Measurements from ENCODE around the gene CNTN4. TPM values are rescaled to one million over a fixed set of nuclear protein-coding genes. Genes with fewer than 3 reads are reported as not detected.

CNTN4 gene
- 5.2 TPM for polyA plus RNA-seq (2013, experiment 1 of 2)
- 6.5 TPM for polyA plus RNA-seq (2013, experiment 2 of 2)

GRCh38 chr3:2098398-2099027 lies at the start of gene CNTN4:
TSS of gene CNTN4 (plus strand) at chr3:2098866.
- no CpG with 5 or more reads among the region's 86 CpGs for WGBS, 2 donors (ENCODE audit: extremely low coverage in 2 of 2, insufficient read length in 2 of 2, insufficient replicate concordance in 1 of 2)
- Histone ChIP-seq H3K36me3 (replicated peaks in 1 of 2; ENCODE audit: control insufficient read depth in 2 of 2, insufficient read depth in 2 of 2, low read length in 2 of 2) (no peaks in the 10 kb centered on the region), H3K79me1 (ENCODE audit: low read depth, low read length) (no peaks in the 10 kb centered on the region), H3K27ac (replicated peaks; ENCODE audit: low read length) (no peak within 1 kb of the TSS), H3K4ac (ENCODE audit: low read length) (no peak within 1 kb of the TSS), H3K4me3 (ENCODE audit: low read length in 2 of 2) (peak within 1 kb of the TSS; percentile 45 to 89), H4K8ac (ENCODE audit: low read depth, low read length) (no peak within 1 kb of the TSS), H3K14ac (ENCODE audit: low read length) (no peak within 1 kb of the TSS), H3K27me3 (ENCODE audit: control insufficient read depth in 3 of 3, insufficient read depth in 3 of 3, low read depth in 1 of 3, low read length in 3 of 3) (peaks cover 2 to 77% (median 22%) of the 10 kb centered on the region in 3 experiments), H3K4me2 (ENCODE audit: insufficient read depth, low read length, poor library complexity, severe bottlenecking) (peak within 1 kb of the TSS; percentile 99), H3K9me3 (replicated peaks in 1 of 2; ENCODE audit: control insufficient read depth in 2 of 2, insufficient read depth in 1 of 2, low read depth in 1 of 2, low read length in 2 of 2) (no peaks in the 10 kb centered on the region), H2AFZ (ENCODE audit: low read length) (peak within 1 kb of the TSS; percentile 97), H2AK5ac (ENCODE audit: low read depth, low read length) (no peak within 1 kb of the TSS), H2BK12ac (ENCODE audit: low read length) (peak within 1 kb of the TSS; percentile 73), H2BK120ac (ENCODE audit: low read depth, low read length) (peak within 1 kb of the TSS; percentile 93), H3K9ac (ENCODE audit: low read depth, low read length, poor library complexity) (peak within 1 kb of the TSS; percentile 74), H3K18ac (ENCODE audit: low read length) (peak within 1 kb of the TSS; percentile 96), H2BK15ac (ENCODE audit: low read length) (peak within 1 kb of the TSS; percentile 16), H2BK5ac (ENCODE audit: low read length) (peak within 1 kb of the TSS; percentile 69), H3K4me1 (ENCODE audit: control insufficient read depth in 2 of 2, insufficient read depth in 1 of 2, low read depth in 1 of 2, low read length in 2 of 2) (peaks cover 0 to 17% of the 10 kb centered on the region in 2 donors), H4K91ac (ENCODE audit: low read depth, low read length, poor library complexity) (no peak within 1 kb of the TSS), H3K23ac (ENCODE audit: low read depth, low read length, poor library complexity) (no peak within 1 kb of the TSS)
- DNase-seq (ENCODE audit: low spot score): peak; percentile 94

- Histone ChIP-seq H3K23ac (ENCODE audit: low read depth, low read length, poor library complexity) (no peak overlapping the region), H2BK5ac (ENCODE audit: low read length) (no peak overlapping the region), H2BK12ac (ENCODE audit: low read length) (no peak overlapping the region), H2BK120ac (ENCODE audit: low read depth, low read length) (no peak overlapping the region), H3K9me3 (replicated peaks in 1 of 2; ENCODE audit: control insufficient read depth in 2 of 2, insufficient read depth in 1 of 2, low read depth in 1 of 2, low read length in 2 of 2) (no peaks in the 10 kb centered on the region), H4K8ac (ENCODE audit: low read depth, low read length) (no peak overlapping the region), H3K9ac (ENCODE audit: low read depth, low read length, poor library complexity) (no peak overlapping the region), H3K36me3 (replicated peaks in 1 of 2; ENCODE audit: control insufficient read depth in 2 of 2, insufficient read depth in 2 of 2, low read length in 2 of 2) (no peaks in the 10 kb centered on the region), H3K14ac (ENCODE audit: low read length) (no peak overlapping the region), H3K18ac (ENCODE audit: low read length) (no peak overlapping the region), H3K27me3 (ENCODE audit: control insufficient read depth in 3 of 3, insufficient read depth in 3 of 3, low read depth in 1 of 3, low read length in 3 of 3) (no peaks in the 10 kb centered on the region), H3K4ac (ENCODE audit: low read length) (no peak overlapping the region), H3K4me2 (ENCODE audit: insufficient read depth, low read length, poor library complexity, severe bottlenecking) (no peak overlapping the region), H4K91ac (ENCODE audit: low read depth, low read length, poor library complexity) (no peak overlapping the region), H2AK5ac (ENCODE audit: low read depth, low read length) (no peak overlapping the region), H3K4me3 (ENCODE audit: low read length in 2 of 2) (no peak overlapping the region), H2AFZ (ENCODE audit: low read length) (no peak overlapping the region), H3K79me1 (ENCODE audit: low read depth, low read length) (no peaks in the 10 kb centered on the region), H3K27ac (replicated peaks; ENCODE audit: low read length) (peak overlapping the region; percentile 27), H3K4me1 (ENCODE audit: control insufficient read depth in 2 of 2, insufficient read depth in 1 of 2, low read depth in 1 of 2, low read length in 2 of 2) (peaks cover 0 to 2% of the 10 kb centered on the region in 2 donors), H2BK15ac (ENCODE audit: low read length) (no peak overlapping the region)
- no peak for DNase-seq (ENCODE audit: low spot score)
- no CpG with 5 or more reads among the region's 4 CpGs for WGBS, 2 donors (ENCODE audit: extremely low coverage in 2 of 2, insufficient read length in 2 of 2, insufficient replicate concordance in 1 of 2)
Measured at GRCh38 chr3:2061360-2061759, 37.3 kb upstream of the CNTN4 start.

- Histone ChIP-seq H4K8ac (ENCODE audit: low read depth, low read length) (no peak overlapping the region), H3K9ac (ENCODE audit: low read depth, low read length, poor library complexity) (no peak overlapping the region), H3K27ac (replicated peaks; ENCODE audit: low read length) (no peak overlapping the region), H3K9me3 (replicated peaks in 1 of 2; ENCODE audit: control insufficient read depth in 2 of 2, insufficient read depth in 1 of 2, low read depth in 1 of 2, low read length in 2 of 2) (no peaks in the 10 kb centered on the region), H3K4ac (ENCODE audit: low read length) (no peak overlapping the region), H2BK120ac (ENCODE audit: low read depth, low read length) (no peak overlapping the region), H3K36me3 (replicated peaks in 1 of 2; ENCODE audit: control insufficient read depth in 2 of 2, insufficient read depth in 2 of 2, low read length in 2 of 2) (no peaks in the 10 kb centered on the region), H4K91ac (ENCODE audit: low read depth, low read length, poor library complexity) (no peak overlapping the region), H3K23ac (ENCODE audit: low read depth, low read length, poor library complexity) (no peak overlapping the region), H3K4me3 (ENCODE audit: low read length in 2 of 2) (no peak overlapping the region), H3K4me2 (ENCODE audit: insufficient read depth, low read length, poor library complexity, severe bottlenecking) (no peak overlapping the region), H3K18ac (ENCODE audit: low read length) (no peak overlapping the region), H2BK12ac (ENCODE audit: low read length) (no peak overlapping the region), H2BK15ac (ENCODE audit: low read length) (no peak overlapping the region), H3K14ac (ENCODE audit: low read length) (no peak overlapping the region), H2AK5ac (ENCODE audit: low read depth, low read length) (no peak overlapping the region), H3K79me1 (ENCODE audit: low read depth, low read length) (no peaks in the 10 kb centered on the region), H3K27me3 (ENCODE audit: control insufficient read depth in 3 of 3, insufficient read depth in 3 of 3, low read depth in 1 of 3, low read length in 3 of 3) (no peaks in the 10 kb centered on the region), H2AFZ (ENCODE audit: low read length) (no peak overlapping the region), H3K4me1 (ENCODE audit: control insufficient read depth in 2 of 2, insufficient read depth in 1 of 2, low read depth in 1 of 2, low read length in 2 of 2) (no peaks in the 10 kb centered on the region), H2BK5ac (ENCODE audit: low read length) (no peak overlapping the region)
- no CpG with 5 or more reads among the region's 2 CpGs for WGBS, 2 donors (ENCODE audit: extremely low coverage in 2 of 2, insufficient read length in 2 of 2, insufficient replicate concordance in 1 of 2)
- no peak for DNase-seq (ENCODE audit: low spot score)
Measured at GRCh38 chr3:2071531-2071930, 27.1 kb upstream of the CNTN4 start.

- WGBS, 2 donors (ENCODE audit: extremely low coverage in 2 of 2, insufficient read length in 2 of 2, insufficient replicate concordance in 1 of 2): no CpG with 5 or more reads among the region's 3 CpGs
- no peak overlapping the region for H3K18ac ChIP-seq (ENCODE audit: low read length)
Measured at GRCh38 chr3:2078821-2079220, 19.8 kb upstream of the CNTN4 start.

More at GRCh38 chr3:2078821-2079220, 19.8 kb upstream of the CNTN4 start:
- H2BK5ac ChIP-seq (ENCODE audit: low read length): no peak overlapping the region
- H3K79me1 ChIP-seq (ENCODE audit: low read depth, low read length): no peaks in the 10 kb centered on the region
- no peak overlapping the region for H3K23ac ChIP-seq (ENCODE audit: low read depth, low read length, poor library complexity)
- H3K14ac ChIP-seq (ENCODE audit: low read length): no peak overlapping the region
- H3K4me1 ChIP-seq (ENCODE audit: control insufficient read depth in 2 of 2, insufficient read depth in 1 of 2, low read depth in 1 of 2, low read length in 2 of 2): no peaks in the 10 kb centered on the region
- H3K4ac ChIP-seq (ENCODE audit: low read length): no peak overlapping the region
- H2BK120ac ChIP-seq (ENCODE audit: low read depth, low read length): no peak overlapping the region
- no peak overlapping the region for H3K9ac ChIP-seq (ENCODE audit: low read depth, low read length, poor library complexity)
- no peak overlapping the region for H2BK15ac ChIP-seq (ENCODE audit: low read length)
- H2AFZ ChIP-seq (ENCODE audit: low read length): no peak overlapping the region
- no peak overlapping the region for H4K8ac ChIP-seq (ENCODE audit: low read depth, low read length)
- no peak overlapping the region for H3K4me3 ChIP-seq (ENCODE audit: low read length in 2 of 2)
- H3K27me3 ChIP-seq (ENCODE audit: control insufficient read depth in 3 of 3, insufficient read depth in 3 of 3, low read depth in 1 of 3, low read length in 3 of 3): no peaks in the 10 kb centered on the region
- no peak overlapping the region for H4K91ac ChIP-seq (ENCODE audit: low read depth, low read length, poor library complexity)
- no peaks in the 10 kb centered on the region for H3K9me3 ChIP-seq (replicated peaks in 1 of 2; ENCODE audit: control insufficient read depth in 2 of 2, insufficient read depth in 1 of 2, low read depth in 1 of 2, low read length in 2 of 2)
- H3K27ac ChIP-seq (replicated peaks; ENCODE audit: low read length): no peak overlapping the region
- H3K4me2 ChIP-seq (ENCODE audit: insufficient read depth, low read length, poor library complexity, severe bottlenecking): no peak overlapping the region
- no peak overlapping the region for H2AK5ac ChIP-seq (ENCODE audit: low read depth, low read length)
- no peak for DNase-seq (ENCODE audit: low spot score)
- H2BK12ac ChIP-seq (ENCODE audit: low read length): no peak overlapping the region
- no peaks in the 10 kb centered on the region for H3K36me3 ChIP-seq (replicated peaks in 1 of 2; ENCODE audit: control insufficient read depth in 2 of 2, insufficient read depth in 2 of 2, low read length in 2 of 2)

Measured in neuronal stem cell (in vitro differentiated cells).